ENCODE data around the gene GAMT.

- TF ChIP-seq POLR2A (IDR thresholded peaks at IDR 0.05; ENCODE audit: low read length) (no peak), GATA1 (IDR thresholded peaks at IDR 0.05; ENCODE audit: low read depth, low read length) (no peak)
These were observed 20.6 kb upstream of the GAMT start for GRCh38 chr19:1421958-1422305.

All from erythroblast (primary cell).